Activated naive CD8-positive, alpha-beta T cell treated with anti-CD3 and anti-CD28 coated beads for 36 hours (primary cell): Measurements from ENCODE around the gene PHYKPL. TPM values are rescaled to one million over a fixed set of nuclear protein-coding genes. Genes with fewer than 3 reads are reported as not detected.
"Not testable (repeated sequence)": the region's sequence is repeated elsewhere in the genome, so short reads cannot be mapped to it uniquely, and the experiment has no call there.

Source experiments
- DNase-seq: peaks from one replicate; pipeline ENCODE4 v3.0.0; 2021
- H3K27ac Mint-ChIP-seq: one replicate; pipeline ENCODE4 v1.8.0; 2022; ENCODE audit warnings: mild to moderate bottlenecking, moderate library complexity, mixed read lengths
- H3K27me3 Mint-ChIP-seq: one replicate; pipeline ENCODE4 v1.8.0; 2022; ENCODE audit warnings: mild to moderate bottlenecking, mixed read lengths
- H3K36me3 Mint-ChIP-seq: one replicate; pipeline ENCODE4 v1.8.0; 2021; ENCODE audit warnings: mild to moderate bottlenecking, mixed read lengths
- H3K4me1 Mint-ChIP-seq: one replicate; pipeline ENCODE4 v1.8.0; 2021; ENCODE audit warnings: mixed read lengths
- H3K4me3 Mint-ChIP-seq: one replicate; pipeline ENCODE4 v1.8.0; 2022; ENCODE audit warnings: mild to moderate bottlenecking, moderate library complexity, mixed read lengths
- H3K9me3 Mint-ChIP-seq: one replicate; pipeline ENCODE4 v1.8.0; 2022; ENCODE audit warnings: mixed read lengths
- total RNA-seq, 2 experiments: library from RNA; stranded (reverse); gene quantifications; one replicate each; pipeline ENCODE4 v1.2.3, GENCODE V29; 2021

The PHYKPL gene
- total RNA-seq, 2 experiments from 2014 or later: 47.4 to 54.8 TPM

DNA sequence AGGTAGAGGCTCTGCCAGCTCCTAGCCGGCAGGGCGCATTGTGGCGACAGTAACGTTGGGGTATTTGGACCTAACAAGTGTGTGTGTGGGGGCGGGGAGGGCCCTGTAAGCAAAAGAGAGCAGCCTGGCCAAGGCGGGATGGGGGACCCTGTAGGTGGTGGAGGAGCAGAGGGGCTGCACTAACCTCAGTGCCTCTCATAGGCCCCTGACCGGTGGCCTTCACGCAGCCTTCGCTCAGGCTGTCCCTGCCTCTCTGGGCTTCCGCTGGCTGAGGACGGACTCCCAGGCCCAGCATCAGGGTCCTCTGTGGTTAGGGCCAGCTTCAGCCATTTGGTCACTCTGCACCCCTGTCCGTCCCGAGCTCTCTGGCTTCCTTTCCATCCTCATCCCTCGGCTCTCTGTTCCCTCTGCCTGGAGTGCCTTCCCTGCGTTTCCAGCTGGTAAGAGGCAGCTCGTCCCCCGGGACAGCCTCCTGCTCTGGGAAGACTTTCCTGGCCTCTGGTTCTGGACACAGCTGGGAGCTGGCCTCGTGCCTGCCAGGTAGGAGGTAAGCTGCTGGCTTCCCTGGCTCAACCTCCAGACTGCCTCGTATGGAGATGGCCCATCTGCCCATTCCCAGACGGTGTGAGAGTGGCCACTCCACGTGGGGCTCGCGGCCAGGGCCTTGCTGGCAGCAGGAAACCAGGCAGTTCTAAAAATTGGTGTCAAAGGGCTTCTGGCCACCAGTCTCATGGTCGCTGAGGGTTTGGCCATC, 39.3 kb upstream of the PHYKPL start:
- H3K9me3 Mint-ChIP-seq: no peaks in the 10 kb centered on the region
- no peaks in the 10 kb centered on the region for H3K27me3 Mint-ChIP-seq
- DNase-seq: no peak
- no peak overlapping the region for H3K27ac Mint-ChIP-seq
- H3K36me3 Mint-ChIP-seq: no peaks in the 10 kb centered on the region
- no peak overlapping the region for H3K4me3 Mint-ChIP-seq
- H3K4me1 Mint-ChIP-seq: no peaks in the 10 kb centered on the region

DNA sequence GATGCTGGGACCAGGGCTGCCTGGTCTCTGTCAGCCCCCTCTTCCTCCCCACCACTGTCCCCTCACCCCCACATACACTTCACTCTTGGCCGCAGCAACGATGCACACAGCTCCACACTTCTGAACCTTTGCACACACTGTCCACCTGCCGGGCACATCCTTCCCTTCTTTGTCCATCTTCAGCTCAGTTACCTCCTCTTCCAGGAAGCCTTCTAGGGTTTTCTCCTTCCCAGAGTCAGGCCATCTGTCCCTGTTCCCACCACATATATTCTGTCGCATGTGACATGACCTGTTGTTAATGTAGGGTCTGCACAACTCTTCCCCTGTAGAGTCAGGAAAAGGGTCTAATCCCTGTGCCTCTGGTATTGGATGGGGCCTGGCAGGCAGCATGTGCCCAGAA, 38.6 kb upstream of the PHYKPL start:
- no peaks in the 10 kb centered on the region for H3K36me3 Mint-ChIP-seq
- no peaks in the 10 kb centered on the region for H3K9me3 Mint-ChIP-seq
- no peak overlapping the region for H3K27ac Mint-ChIP-seq
- no peak overlapping the region for H3K4me3 Mint-ChIP-seq
- no peaks in the 10 kb centered on the region for H3K4me1 Mint-ChIP-seq
- no peaks in the 10 kb centered on the region for H3K27me3 Mint-ChIP-seq
- no peak for DNase-seq

- Mint-ChIP-seq H3K4me1 (no peaks in the 10 kb centered on the region), H3K9me3 (no peaks in the 10 kb centered on the region), H3K4me3 (no peak overlapping the region), H3K27ac (no peak overlapping the region), H3K36me3 (no peaks in the 10 kb centered on the region), H3K27me3 (no peaks in the 10 kb centered on the region)
- DNase-seq: no peak
Measured at GRCh38 chr5:178269499-178269898, 36.9 kb upstream of the PHYKPL start.

- Mint-ChIP-seq H3K9me3 (peaks cover 2% of the 10 kb centered on the region), H3K4me1 (no peaks in the 10 kb centered on the region), H3K27ac (no peak overlapping the region), H3K27me3 (no peaks in the 10 kb centered on the region), H3K4me3 (no peak overlapping the region), H3K36me3 (no peaks in the 10 kb centered on the region)
- DNase-seq: no peak
Measured at GRCh38 chr5:178267876-178268275, 35.3 kb upstream of the PHYKPL start.

DNA sequence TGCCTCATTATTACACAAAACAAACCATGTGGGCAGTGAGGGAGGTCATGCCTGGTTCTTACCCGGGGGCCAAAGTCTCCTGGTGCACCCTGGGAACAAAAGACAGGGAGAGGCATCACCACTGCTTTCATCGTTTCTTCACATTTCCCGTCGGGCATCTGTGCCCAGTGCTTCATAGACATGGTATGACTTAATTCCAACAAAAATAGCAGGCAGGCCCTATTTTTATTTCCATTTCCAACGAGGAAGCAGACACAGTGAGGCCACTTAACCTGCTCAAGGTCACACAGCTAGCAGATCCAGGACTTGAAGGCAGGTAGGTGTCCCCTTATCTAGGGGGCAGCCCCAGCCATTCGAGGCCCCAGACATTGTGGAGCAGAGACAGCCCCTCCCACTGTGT, 34.6 kb upstream of the PHYKPL start:
- Mint-ChIP-seq H3K4me1 (no peaks in the 10 kb centered on the region), H3K27ac (no peak overlapping the region), H3K9me3 (peaks cover 2% of the 10 kb centered on the region), H3K4me3 (no peak overlapping the region), H3K27me3 (no peaks in the 10 kb centered on the region), H3K36me3 (no peaks in the 10 kb centered on the region)
- DNase-seq: no peak

DNA sequence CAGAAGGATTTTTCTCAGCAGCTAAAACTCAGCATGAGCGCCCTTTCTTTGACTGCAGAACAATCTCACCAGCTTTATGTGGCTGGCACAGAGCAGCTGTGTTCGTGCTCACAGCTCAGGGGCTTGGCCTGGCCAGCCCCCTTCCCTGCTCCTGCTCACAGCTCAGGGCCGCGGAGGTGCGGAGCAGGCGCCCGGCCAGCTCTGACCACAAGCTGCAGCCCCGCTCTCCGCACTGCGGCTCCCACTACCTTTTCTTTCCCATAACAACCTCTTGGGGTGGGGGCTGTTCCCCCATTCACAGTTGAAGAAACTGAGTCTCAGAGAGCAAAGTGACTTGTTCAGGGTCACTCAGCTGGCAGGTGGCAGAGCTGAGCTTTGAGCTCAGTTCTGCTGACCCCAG, 34.0 kb upstream of the PHYKPL start:
- H3K4me1 Mint-ChIP-seq: no peaks in the 10 kb centered on the region
- no peaks in the 10 kb centered on the region for H3K27me3 Mint-ChIP-seq
- no peak for DNase-seq
- peaks cover 2% of the 10 kb centered on the region for H3K9me3 Mint-ChIP-seq
- no peaks in the 10 kb centered on the region for H3K36me3 Mint-ChIP-seq
- H3K4me3 Mint-ChIP-seq: no peak overlapping the region
- H3K27ac Mint-ChIP-seq: no peak overlapping the region

DNA sequence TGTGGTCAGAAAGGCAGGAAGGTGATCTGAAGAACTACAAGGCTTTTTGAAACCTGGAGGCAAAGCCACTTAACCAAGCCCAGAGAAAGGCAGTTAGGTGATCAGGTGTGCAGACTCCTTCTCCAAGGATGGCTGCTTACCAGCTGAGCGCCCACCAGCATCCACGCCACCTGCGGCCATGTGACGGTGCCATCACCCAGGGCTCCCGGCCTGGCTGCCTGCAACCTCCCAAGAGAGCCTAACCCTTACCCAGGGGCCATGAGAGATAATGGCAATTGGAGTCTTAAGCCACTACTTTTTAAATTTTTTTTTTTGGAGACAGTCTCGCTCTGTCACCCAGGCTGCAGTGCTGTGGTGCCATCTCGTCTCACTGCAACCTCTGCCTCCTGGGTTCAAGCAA, 33.1 kb upstream of the PHYKPL start:
- no peak overlapping the region for H3K27ac Mint-ChIP-seq
- peaks cover 2% of the 10 kb centered on the region for H3K9me3 Mint-ChIP-seq
- no peaks in the 10 kb centered on the region for H3K27me3 Mint-ChIP-seq
- no peak overlapping the region for H3K4me3 Mint-ChIP-seq
- no peaks in the 10 kb centered on the region for H3K36me3 Mint-ChIP-seq
- no peaks in the 10 kb centered on the region for H3K4me1 Mint-ChIP-seq
- DNase-seq: no peak

DNA sequence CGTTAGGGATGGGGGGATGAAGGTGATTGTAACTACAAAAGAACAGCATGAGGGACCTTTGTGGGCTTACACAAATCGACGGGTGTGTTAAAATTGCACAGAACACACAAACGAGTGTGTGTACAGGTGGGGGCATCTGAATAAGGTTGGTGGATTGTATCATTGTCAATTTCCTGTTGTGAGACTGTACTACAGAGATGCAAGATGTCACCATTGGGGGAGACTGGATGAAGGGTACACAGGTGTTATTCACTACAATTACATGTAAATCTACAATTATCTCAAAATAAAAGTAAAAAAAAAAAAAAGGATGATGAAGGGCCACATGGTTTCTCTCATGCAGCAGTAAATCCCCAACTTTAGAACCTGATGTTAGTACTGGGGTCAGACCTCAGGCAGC, 31.4 kb upstream of the PHYKPL start:
- Mint-ChIP-seq H3K27ac (no peak overlapping the region), H3K4me3 (no peak overlapping the region), H3K4me1 (no peaks in the 10 kb centered on the region), H3K9me3 (peaks cover 2% of the 10 kb centered on the region), H3K27me3 (no peaks in the 10 kb centered on the region), H3K36me3 (no peaks in the 10 kb centered on the region)
- no peak for DNase-seq

DNA sequence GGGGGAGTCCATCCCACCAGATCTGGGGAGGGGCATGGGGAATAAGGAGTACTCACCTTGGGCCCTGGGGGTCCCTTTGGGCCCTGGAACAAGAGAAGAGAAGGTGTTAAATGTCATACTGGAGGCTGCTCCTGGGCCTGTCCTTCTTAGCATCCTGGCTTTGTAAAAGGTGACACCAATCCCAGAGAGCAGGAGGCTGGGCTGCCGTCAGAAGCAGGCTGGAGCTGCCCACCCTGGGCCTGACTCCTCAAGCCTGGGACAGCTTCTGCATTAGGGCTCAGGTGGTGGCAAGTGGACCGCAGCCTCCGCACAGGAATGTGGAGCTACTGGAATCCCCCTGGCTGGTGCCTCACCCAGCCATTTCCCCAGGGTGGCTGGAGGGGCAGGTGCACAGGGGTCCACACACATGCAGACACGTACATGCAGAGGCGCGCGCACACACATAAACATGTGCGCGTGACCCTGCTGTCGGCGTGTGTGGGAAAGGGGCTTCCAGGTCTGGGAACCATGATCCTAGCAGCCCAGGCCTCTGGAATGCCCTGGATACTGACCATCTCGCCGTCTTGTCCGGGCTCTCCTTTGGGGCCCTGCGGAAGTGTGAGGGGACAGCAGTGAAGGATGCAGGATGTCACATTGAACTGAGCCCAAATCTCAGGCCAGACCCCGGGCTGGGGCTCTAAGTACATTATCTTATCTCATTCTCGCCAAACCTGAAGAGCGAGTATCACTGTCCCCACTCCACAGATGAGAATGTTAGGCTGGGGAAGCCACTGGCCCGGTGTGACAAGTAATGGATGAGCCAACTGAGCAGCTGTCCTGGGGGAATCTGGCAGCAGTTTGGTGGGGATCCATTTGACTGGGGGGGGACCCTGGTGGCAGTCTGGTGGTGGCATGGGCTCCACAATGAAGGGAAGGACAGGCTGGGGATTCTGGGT, 29.3 kb upstream of the PHYKPL start:
- Mint-ChIP-seq H3K36me3 (no peaks in the 10 kb centered on the region), H3K27ac (no peak overlapping the region), H3K27me3 (no peaks in the 10 kb centered on the region), H3K4me3 (no peak overlapping the region), H3K9me3 (peaks cover 2% of the 10 kb centered on the region), H3K4me1 (no peaks in the 10 kb centered on the region)
- no peak for DNase-seq

DNA sequence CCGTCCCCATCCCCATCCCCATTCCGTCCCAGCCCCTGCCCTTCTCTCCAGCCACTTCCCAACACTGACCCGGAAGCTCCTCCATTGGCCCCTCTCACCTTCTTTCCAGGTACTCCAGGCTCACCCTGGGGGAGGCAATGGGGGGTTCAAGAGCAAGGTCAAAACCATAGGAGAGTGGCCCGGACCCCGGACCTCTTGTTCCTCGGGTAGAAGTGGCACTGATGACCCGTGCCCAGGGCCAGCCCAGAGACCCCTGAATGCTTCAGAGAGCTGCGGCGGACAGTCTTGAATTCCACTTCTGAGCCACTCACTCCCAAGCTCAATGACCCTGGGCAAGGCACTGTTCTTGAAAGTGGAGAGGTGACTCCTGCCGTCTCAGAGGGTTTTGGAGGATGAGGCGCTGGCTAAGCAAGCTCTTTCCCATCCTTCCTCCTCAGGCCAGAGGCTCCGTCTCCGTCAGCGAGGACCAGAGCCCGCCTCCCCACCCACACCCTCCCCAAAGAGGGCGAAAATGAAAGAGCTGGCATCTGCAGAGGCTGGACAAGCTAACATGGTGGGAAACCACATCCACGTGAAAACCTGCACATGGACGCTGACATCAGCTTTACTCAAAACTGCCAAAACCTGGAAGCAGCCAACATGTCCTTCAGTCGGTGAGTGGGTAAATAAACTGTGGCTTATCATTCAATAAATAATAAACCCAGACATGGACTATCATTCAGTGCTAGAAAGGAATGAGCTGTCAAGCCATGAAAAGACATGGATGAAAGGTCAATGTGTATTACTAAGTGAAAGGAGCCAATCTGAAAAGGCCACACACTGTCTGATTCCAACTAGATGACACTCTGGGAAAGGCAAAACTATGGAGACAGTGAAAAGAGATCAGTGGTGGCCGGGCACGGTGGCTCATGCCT, 27.3 kb upstream of the PHYKPL start:
- H3K27me3 Mint-ChIP-seq: no peaks in the 10 kb centered on the region
- no peaks in the 10 kb centered on the region for H3K36me3 Mint-ChIP-seq
- no peak overlapping the region for H3K4me3 Mint-ChIP-seq
- peaks cover 2% of the 10 kb centered on the region for H3K9me3 Mint-ChIP-seq
- DNase-seq: no peak
- H3K4me1 Mint-ChIP-seq: no peaks in the 10 kb centered on the region
- no peak overlapping the region for H3K27ac Mint-ChIP-seq

DNA sequence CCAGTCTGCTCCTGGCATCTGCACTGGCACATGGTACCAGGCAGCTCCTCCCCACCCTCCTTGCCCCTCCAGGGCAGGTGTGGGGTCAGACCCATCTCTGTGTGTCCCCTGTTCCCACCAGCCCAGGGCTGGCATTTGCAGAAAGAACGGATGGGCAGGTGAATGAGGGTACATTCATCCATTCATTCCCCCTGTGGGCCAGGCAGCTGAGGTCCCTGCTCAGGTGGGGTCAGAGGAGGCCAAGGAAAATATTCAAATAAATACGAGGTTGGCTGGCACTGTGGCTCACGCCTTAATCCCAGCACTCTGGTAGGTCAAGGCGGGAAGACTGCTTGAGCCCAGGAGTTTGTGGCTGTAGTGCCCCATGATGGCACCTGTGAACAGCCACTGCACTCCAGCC, 25.0 kb upstream of the PHYKPL start:
- Mint-ChIP-seq H3K27ac (no peak overlapping the region), H3K36me3 (no peaks in the 10 kb centered on the region), H3K27me3 (no peaks in the 10 kb centered on the region), H3K4me3 (no peak overlapping the region), H3K4me1 (no peaks in the 10 kb centered on the region), H3K9me3 (no peaks in the 10 kb centered on the region)
- no peak for DNase-seq

DNA sequence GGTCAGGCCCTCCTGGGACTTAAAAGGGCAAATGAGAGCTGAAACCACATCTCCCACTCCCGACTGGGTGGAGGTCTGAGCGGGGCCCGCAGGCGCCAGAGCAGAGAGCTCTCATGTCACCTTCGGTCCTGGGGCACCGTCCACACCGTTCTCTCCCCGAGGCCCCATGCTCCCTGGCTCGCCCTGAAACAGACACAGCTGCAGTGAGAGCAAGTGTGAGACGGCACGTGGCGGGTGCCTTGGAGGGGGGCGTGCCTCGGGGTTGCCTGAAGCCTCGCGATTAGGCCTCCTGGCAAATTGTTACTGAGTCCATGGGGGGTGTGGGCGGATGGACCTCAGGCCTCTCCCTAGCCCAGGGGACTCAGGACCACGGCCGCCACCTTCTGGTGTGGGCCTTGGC, 24.1 kb upstream of the PHYKPL start:
- Mint-ChIP-seq H3K36me3 (no peaks in the 10 kb centered on the region), H3K4me3 (no peak overlapping the region)
- no peak for DNase-seq

GRCh38 chr5:178253632-178254031, 21.0 kb upstream of the PHYKPL start:
- DNase-seq, H3K36me3 Mint-ChIP-seq, H3K27ac Mint-ChIP-seq, H3K27me3 Mint-ChIP-seq, H3K9me3 Mint-ChIP-seq, H3K4me3 Mint-ChIP-seq, H3K4me1 Mint-ChIP-seq: not testable (repeated sequence)

More for the DNA sequence above, 24.1 kb upstream of the PHYKPL start:
- no peaks in the 10 kb centered on the region for H3K9me3 Mint-ChIP-seq
- no peaks in the 10 kb centered on the region for H3K4me1 Mint-ChIP-seq
- H3K27me3 Mint-ChIP-seq: no peaks in the 10 kb centered on the region
- H3K27ac Mint-ChIP-seq: no peak overlapping the region

DNA sequence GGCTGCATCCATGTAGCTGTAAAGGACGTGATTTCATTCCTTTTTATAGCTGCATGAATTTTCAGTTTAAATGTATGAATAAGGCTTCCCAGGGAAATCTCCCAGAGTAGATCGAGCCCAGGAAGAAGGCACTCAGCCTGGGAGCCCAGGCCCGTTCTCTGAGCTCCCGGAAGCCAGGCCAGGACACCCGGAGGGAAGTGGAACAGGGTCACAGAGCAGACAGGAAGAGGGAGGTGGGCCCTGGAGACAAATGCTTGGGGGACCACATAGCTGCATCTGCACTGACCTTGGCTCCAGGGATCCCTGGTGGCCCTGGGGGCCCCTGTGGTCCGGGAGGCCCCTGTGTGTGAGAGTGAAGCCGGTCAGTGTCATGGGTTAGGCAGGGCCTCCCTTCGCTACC, 19.7 kb upstream of the PHYKPL start:
- Mint-ChIP-seq H3K27ac (no peak overlapping the region), H3K4me3 (no peak overlapping the region)

DNA sequence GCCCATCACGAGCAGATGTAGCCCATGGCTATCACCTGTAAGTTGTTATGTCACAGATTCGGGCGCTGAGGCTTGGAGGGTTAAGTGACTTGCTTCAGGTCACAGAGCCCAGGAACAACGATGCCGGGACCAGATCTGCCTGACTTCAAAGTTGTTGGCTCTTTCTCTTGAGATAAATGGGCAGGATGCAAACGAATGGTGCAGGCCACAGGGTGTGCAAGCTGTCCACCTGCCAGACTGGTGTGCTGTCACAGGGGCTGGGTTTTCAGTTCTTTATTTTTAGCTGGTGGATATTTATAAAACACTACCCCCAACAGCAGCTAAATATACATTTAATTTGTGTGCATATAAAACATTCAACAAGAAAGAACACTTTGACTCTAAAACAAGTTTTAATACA, 17.7 kb upstream of the PHYKPL start:
- peaks cover 12% of the 10 kb centered on the region for H3K4me1 Mint-ChIP-seq
- DNase-seq: no peak
- no peaks in the 10 kb centered on the region for H3K9me3 Mint-ChIP-seq
- no peak overlapping the region for H3K4me3 Mint-ChIP-seq
- no peak overlapping the region for H3K27ac Mint-ChIP-seq
- no peaks in the 10 kb centered on the region for H3K27me3 Mint-ChIP-seq
- no peaks in the 10 kb centered on the region for H3K36me3 Mint-ChIP-seq

More for the DNA sequence above, 19.7 kb upstream of the PHYKPL start:
- H3K36me3 Mint-ChIP-seq: no peaks in the 10 kb centered on the region
- no peak for DNase-seq
- no peaks in the 10 kb centered on the region for H3K27me3 Mint-ChIP-seq
- H3K9me3 Mint-ChIP-seq: no peaks in the 10 kb centered on the region
- peaks cover 10% of the 10 kb centered on the region for H3K4me1 Mint-ChIP-seq
